HG03342 (cell line): ENCODE measurements around the gene CHST13.

Source experiments
- ATAC-seq: cut with Tn5 transposase; IDR thresholded peaks from one replicate; pipeline ENCODE4 v1.9.1; 2021; ENCODE audit warnings: mild to moderate bottlenecking, moderate library complexity; ENCODE audit not compliant: unreplicated experiment

CHST13 gene, protein sequence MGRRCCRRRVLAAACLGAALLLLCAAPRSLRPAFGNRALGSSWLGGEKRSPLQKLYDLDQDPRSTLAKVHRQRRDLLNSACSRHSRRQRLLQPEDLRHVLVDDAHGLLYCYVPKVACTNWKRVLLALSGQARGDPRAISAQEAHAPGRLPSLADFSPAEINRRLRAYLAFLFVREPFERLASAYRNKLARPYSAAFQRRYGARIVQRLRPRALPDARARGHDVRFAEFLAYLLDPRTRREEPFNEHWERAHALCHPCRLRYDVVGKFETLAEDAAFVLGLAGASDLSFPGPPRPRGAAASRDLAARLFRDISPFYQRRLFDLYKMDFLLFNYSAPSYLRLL

DNA sequence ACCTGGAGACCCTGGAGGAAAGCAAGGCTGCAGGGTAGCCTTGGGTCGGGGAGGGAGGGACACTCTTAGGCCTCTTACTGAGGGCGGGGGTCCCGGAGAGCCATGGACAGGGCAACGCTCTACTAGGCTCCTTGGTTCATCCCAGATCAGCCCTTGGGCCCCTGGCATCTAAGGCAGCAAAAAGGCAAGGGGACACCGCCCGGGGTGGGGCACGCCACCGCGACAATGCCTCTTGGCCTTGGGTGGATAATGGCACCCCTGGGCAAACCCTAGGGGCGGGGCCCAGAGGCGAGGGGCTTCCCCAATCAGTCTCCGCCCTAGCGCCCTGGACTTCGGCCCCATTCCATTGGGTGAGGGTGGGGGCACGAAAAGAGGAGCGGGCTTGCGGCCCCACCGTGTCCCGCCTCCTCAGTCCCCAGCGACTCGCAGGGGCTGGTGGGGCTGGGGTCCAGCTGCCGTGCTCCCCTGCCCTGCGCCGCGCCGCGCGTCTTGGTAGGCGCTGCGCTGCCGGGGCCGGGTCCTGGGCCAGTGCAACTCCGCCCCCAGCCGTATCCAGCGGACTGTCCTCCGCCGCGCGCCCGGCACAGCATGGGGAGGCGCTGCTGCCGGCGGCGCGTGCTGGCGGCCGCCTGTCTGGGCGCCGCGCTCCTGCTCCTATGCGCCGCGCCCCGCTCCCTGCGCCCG lies at the start of gene CHST13:
Gene CHST13 (plus strand): TSS at position 411 of the 684 bp plus-strand sequence. CDS start 178 bp downstream, at position 589.
- ATAC-seq: no peak

DNA sequence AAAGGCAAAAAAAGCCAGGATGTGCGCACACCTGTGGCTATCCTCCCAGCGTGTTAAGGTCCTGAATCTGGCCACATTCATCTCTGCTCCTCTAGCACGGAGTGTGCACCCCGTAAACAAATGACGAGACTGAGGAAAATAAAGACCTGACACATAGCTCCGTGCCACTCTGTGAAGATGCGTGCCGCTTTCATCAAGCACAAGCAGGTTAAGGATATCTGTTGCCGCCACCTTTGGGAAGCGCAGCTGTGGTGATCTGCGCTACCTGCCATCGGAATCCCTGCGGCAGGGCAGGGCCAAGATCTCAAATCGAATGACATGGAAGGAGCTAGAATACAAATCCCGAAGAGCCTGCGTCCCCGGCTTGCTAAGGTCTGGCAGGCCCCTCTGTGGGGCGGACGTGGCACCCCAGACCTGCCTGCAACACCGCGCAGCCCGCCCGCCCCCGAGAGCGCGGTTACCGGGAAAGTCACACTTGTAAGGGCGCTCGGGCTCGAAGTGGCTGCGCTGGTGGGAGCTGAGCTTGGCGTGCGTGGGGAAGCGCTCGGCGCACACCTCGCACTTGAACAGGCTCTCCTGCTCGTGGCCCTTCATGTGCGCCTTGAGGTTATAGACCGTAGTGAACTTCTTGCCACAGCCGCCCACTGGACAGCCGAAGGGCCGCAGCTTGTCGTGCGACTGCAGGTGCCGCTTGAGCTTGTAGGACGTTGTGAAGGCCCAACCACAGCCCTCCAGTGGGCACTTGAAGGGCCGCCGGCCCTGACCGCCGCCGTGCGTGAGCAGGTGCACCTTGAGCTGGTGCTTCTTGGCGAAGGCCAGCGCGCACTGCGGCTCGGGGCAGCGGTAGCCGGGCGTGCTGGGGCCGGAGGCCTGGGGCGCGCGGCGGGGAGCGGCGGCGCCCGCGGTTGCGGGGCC lies 49.2 kb upstream of the CHST13 start:
- peak; percentile 9 for ATAC-seq

DNA sequence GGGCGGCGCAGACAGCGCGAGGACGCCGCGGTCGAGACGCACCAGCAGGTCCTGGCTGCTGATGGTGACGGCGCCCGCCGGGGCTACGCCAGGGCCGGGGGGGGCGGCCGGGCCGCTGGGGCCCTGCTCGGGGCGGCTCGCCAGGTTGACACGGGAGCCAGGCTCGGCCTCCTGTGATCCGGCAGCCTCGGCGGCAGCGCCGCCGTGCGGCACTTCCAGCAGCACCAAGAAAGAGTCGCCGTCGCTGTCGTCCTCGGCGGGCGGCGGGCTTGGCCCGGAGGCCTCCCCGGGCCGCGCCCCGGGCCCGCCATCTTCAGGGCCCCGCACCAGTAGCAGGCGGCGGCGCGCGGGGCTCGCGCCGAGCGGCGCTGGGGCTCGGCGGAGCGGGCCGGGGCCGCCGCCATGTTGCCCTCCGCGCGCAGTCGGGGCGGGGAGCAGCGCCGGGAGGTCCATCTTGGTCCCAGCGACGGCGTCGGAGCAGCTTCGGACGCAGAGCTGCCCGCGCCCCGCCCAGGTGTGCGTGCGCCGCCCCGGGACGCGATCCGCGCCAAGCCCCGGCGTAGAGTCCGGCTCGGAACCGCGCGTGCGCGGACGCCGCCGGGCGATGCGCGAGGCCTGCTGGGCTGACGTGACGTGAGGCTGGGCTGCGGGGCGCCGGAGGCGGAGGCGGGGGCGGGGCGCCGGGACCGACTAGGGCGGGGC lies 48.4 kb upstream of the CHST13 start, which contains the start of gene ZXDC:
Gene ZXDC (minus strand): TSS at position 479 of the 702 bp plus-strand sequence. CDS start 26 bp downstream, at position 453.
- peak; percentile 74 for ATAC-seq

DNA sequence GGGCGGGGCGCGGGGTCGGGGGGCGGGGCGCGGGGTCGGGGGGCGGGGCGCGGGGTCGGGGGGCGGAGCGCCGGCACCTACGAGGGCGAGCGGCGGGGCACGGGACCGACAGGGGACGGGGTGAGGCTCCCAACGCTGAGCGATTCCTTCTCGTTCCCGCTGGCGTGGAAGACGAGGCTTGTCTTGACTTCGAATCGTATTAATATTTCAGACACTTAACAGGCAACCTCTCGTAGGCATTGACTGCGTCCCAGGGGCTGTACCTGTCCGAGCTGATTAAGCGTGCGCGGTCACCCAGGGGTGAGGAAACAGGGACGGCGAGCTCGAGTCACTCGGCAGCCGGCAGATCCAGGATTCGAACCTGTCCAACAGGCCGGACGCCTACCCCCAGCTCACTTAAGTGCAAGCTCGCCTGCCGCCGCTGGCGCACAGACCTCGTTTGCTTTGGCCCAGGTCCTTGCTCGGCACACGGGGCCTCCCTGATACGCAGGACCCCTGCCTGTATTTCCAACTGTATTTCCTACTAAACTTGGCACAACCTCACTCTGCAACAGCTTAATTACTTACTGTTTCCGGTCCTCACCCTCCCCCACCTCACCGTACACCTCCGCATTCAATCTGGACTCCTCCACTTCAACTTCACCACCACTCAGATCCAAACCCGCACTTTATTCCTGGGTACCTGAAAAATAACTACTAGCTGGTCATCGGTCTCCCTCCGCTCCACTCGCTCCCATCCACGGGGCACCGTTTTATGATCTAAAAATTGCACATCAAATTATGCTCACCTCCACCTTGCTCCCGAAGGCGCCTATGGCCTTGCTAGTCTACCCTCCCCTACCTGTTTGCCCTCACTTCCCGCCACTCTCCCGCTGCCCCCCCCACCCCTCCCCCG lies 47.5 kb upstream of the CHST13 start:
- ATAC-seq: peak; percentile 32

- ATAC-seq: no peak
Observed at GRCh38 chr3:126477061-126477380, 46.9 kb upstream of the CHST13 start.

GRCh38 chr3:126478581-126479310 lies 45.2 kb upstream of the CHST13 start:
- ATAC-seq: no peak

DNA sequence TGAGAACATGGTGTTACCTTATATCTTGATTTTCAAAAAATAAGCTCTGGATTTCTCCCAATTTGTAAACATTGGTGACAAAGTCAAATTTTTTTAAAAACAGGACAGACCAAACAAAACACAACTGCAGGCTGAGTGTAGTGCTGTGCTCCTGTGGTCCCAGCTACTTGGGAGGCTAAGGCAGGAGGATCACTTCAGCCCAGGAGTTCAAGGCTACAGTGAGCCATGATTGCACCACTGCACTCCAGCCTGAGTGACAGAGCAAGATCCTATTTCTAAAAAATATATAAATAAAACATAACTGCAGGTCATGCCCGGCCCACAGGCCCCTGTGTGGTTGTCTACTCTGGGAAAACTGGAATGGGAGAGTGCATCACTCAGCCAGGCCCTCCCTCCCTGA lies 44.3 kb upstream of the CHST13 start:
- no peak for ATAC-seq

- no peak for ATAC-seq
Observed at GRCh38 chr3:126480206-126480605, 43.7 kb upstream of the CHST13 start.

DNA sequence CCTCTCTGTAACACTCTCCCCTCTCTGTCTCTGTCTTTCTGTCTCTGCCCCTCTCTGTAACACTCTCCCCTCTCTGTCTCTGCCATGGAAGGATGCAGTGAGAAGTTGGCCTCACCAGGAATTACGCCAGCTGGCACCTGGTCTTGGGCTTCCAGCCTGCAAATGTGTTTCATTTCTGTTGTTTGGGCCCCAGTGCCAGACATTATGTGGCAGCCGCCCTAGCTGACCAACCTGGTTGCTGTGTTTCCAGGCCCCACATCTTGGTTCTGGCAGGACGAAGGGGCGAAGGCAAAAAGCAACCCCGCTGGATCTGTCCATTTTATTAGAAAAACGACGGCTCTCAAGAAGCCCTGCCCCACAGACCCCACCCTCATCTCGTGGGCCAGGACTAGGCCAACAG lies 43.1 kb upstream of the CHST13 start:
- no peak for ATAC-seq

- no peak for ATAC-seq
Observed at GRCh38 chr3:126481808-126482502, 42.0 kb upstream of the CHST13 start.

- ATAC-seq: no peak
Observed at GRCh38 chr3:126482503-126483255, 41.3 kb upstream of the CHST13 start.

- no peak for ATAC-seq
Observed at GRCh38 chr3:126483321-126483761, 40.6 kb upstream of the CHST13 start.

DNA sequence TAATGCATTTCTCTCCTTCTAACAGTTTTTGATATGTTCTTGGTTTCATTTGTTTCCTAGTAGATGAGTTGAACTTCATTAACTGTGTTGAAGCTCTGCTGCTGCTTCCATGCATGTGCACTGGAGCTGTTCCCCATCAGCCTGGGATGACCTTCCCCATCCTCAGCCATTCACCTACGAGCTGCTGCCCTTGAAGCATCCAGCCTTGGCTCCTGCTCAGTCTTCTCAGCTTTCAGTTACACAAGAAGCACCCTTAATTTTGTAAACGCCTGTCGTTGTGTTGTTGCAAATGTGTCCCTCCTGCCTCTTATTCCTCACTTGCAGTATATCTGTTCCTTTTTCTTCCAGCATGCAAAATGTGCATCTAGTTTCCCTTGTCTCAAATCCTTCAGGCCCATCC lies 39.8 kb upstream of the CHST13 start:
- ATAC-seq: no peak

DNA sequence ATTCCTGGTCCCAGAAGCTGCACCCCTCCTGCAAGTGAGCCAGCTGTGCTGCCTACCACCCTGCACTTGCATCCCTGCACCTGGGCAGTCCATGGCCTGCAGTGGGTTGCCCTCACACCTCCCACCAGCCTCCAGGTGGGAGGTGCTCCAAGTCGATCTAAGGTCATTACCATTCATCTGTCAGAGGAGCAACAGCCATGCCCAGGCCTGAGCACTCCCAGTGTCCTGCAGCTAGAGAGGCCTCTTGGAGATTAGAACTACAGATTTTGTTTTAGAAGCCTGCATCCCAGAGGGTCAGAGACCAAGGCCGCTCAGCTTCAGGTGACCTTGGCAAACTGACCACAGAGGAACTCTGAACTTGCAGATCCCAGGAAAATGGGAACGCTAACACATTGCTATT lies 39.3 kb upstream of the CHST13 start:
- no peak for ATAC-seq

DNA sequence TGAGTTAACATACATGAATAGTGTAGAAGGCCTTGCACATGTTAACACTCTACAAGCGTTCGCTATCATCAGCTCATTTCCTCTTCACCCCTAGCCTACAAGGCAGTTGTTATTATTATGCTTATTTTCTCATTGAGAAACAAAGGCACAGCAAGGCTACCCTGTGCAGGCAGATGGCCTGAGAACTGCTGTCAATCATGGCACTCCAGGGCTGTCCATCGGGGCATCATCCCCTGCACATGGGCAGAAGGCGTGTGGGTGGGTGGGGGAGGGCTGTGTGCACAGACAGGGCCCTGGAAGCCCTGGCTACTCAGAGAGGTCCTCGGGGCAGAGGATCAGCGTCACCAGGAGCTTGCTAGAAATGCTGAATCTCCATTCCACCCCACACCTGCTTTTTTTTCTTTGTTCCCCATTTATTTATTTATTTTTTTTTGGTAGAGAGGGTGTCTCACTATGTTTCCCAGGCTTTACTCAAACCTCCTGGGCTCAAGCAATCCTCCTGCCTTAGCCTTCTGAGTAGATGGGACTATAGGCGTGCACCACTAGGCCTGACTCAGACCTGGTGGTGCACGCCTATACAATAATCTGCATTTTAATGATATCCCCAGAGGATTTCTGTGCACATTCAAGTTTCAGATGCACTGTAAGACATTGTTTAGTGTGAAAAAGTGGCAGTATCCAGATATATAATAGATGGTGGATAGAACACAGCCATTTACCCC lies 38.6 kb upstream of the CHST13 start:
- no peak for ATAC-seq

- ATAC-seq: no peak
Observed at GRCh38 chr3:126485956-126486355, 38.0 kb upstream of the CHST13 start.

DNA sequence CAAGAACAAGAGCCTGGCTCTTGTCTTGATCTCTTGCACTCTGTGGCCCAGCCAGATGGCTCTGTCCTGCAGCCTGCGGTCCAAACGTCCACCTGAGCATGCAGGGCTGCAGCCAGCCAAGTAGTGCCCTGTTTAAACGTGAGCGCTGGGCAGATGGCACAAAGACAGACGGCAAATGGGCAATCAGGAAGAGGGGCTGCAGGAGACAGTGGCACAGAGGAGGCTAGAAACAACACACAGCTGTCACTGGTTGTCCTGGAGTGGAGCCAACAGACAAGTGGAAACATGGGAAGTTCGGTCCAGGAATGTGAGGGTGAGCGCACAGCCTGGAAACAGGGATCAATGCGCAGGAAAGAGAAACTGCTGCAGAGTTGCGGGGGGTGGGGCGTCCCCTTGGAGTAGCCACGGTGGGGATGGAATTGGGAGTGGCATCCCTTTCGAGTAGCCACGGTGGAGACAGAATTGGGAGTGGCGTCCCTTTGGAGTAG lies 37.6 kb upstream of the CHST13 start:
- no peak for ATAC-seq
